K562 (cell line): ENCODE measurements around the gene NFATC2.
A peak's percentile ranks its signal among the peaks of the same experiment; 100 is the strongest.

Experiments
- CBX3 ChIP-seq, 2 experiments: IDR thresholded peaks; 1 replicate in 1 of 2; 2 replicates in 1 of 2; pipeline ENCODE4 v1.6.1; 2012; ENCODE audit warnings: inconsistent platforms in 2 of 2, low read length in 2 of 2, borderline replicate concordance in 1 of 2, control low read depth in 1 of 2
- HDGF ChIP-seq: fragments of 450-650 bp; IDR thresholded peaks from 2 replicates; pipeline ENCODE4 v1.6.1; 2016
- POLR2A ChIP-seq: fragments of 450-650 bp; conservative IDR thresholded peaks from 2 replicates; pipeline ENCODE4 v1.6.1; 2016

GRCh38 chr20:51541189-51542032, 1.1 kb downstream of the NFATC2 start:
- TF ChIP-seq CBX3 (IDR thresholded peaks at IDR 0.05; ENCODE audit: borderline replicate concordance in 1 of 2, low read length in 2 of 2) (peak in 1 of 2 experiments; percentile 45; a peak in 1 of 3 replicates), POLR2A (peak; percentile 58; the same call in 1 of the 2 replicates), HDGF (no peak)
